A549 (cell line): ENCODE measurements around the gene TMEM179. TPM values are rescaled to one million over a fixed set of nuclear protein-coding genes. Genes with fewer than 3 reads are reported as not detected.

ENCODE experiments used
- ATAC-seq, 2 experiments: fragments of 200-7000 bp in 1 of 2; fragments of >200 bp in 1 of 2; cut with Nextera tagmentation in 1 of 2; cut with Tn5 transposase in 1 of 2; 3 replicates each; pipeline versions ENCODE4 v1.8.0 to v1.9.1; 2018 to 2020; ENCODE audit warnings: mild to moderate bottlenecking in 1 of 2, moderate library complexity in 1 of 2
- CTCF ChIA-PET: fragments of 300-600 bp; sonication (Branson Sonifier 250); formaldehyde crosslinking; extraction: SDS; loops from one replicate; lab custom pipeline; 2021; ENCODE audit warnings: antibody characterized with exemption, inconsistent platforms; lab: Yijun Ruan, JAX
- POLR2A ChIA-PET: fragments of 350-600 bp; formaldehyde crosslinking; extraction: SDS; loops from one replicate; lab custom pipeline; 2021; ENCODE audit warnings: antibody characterized with exemption, inconsistent platforms; lab: Yijun Ruan, JAX
- DNase-seq, 2 experiments: peaks; one replicate each; pipeline versions ENCODE4 v3.0.0 to v3.0.0-alpha.2; 2011 to 2016; ENCODE audit warnings: low read depth in 1 of 2, low spot score in 1 of 2
- FAIRE-seq: peaks from 2 replicates; lab custom pipeline; 2011; peaks lifted over from hg19 to GRCh38; lab: Jason Lieb, UNC
- H3K27ac ChIP-seq, 2 experiments: fragments of >200 bp; sonication (Bioruptor Twin); formaldehyde crosslinking; 3 replicates each; pipeline ENCODE4 v1.5.1; 2016 to 2017
- H3K4me1 ChIP-seq: fragments of >200 bp; sonication (Bioruptor Twin); formaldehyde crosslinking; 3 replicates; pipeline ENCODE4 v1.6.1; 2016
- H3K4me2 ChIP-seq: fragments of >200 bp; sonication (Bioruptor Twin); formaldehyde crosslinking; 3 replicates; pipeline ENCODE4 v1.6.1; 2016
- H3K4me3 ChIP-seq: fragments of >200 bp; sonication (Bioruptor Twin); formaldehyde crosslinking; 3 replicates; pipeline ENCODE4 v1.5.1; 2016
- H3K9me3 ChIP-seq: fragments of >200 bp; sonication (Bioruptor Twin); formaldehyde crosslinking; 3 replicates; pipeline ENCODE4 v1.6.1; 2016
- CBX2 ChIP-seq: fragments of 200-600 bp; sonication (generic); IDR thresholded peaks from 2 replicates; pipeline ENCODE4 v1.6.1; 2016; ENCODE audit warnings: low read depth, mild to moderate bottlenecking, borderline replicate concordance
- CHD2 ChIP-seq: fragments of 150-350 bp; IDR thresholded peaks from 2 replicates; pipeline ENCODE4 v1.6.1; 2014; ENCODE audit warnings: low read length; ENCODE audit not compliant: partially characterized antibody
- CHD4 ChIP-seq: fragments of 200-600 bp; sonication (generic); IDR thresholded peaks from 2 replicates; pipeline ENCODE4 v1.6.1; 2016; ENCODE audit warnings: antibody characterized with exemption, mild to moderate bottlenecking, borderline replicate concordance
- EHF ChIP-seq: fragments of 250-450 bp; sonication (Bioruptor Pico); IDR thresholded peaks from 2 replicates; pipeline ENCODE4 v1.5.0; 2020; ENCODE audit warnings: mild to moderate bottlenecking
- EHMT2 ChIP-seq: fragments of 200-600 bp; sonication (generic); IDR thresholded peaks from 2 replicates; pipeline ENCODE4 v1.6.1; 2016; ENCODE audit warnings: antibody characterized with exemption, low read depth, mild to moderate bottlenecking, moderate library complexity
- ESRRA ChIP-seq: fragments of 150-350 bp; IDR thresholded peaks from 2 replicates; pipeline ENCODE4 v1.6.1; 2014; ENCODE audit warnings: mild to moderate bottlenecking, low read length, borderline replicate concordance
- FOXS1 ChIP-seq: fragments of 250-450 bp; sonication (Bioruptor Pico); IDR thresholded peaks from 2 replicates; pipeline ENCODE4 v1.5.0; 2020; ENCODE audit warnings: mild to moderate bottlenecking, moderate library complexity
- HDAC2 ChIP-seq: fragments of 200-600 bp; sonication (generic); IDR thresholded peaks from 2 replicates; pipeline ENCODE4 v1.6.1; 2016
- HOXA7 ChIP-seq: fragments of 250-450 bp; sonication (Bioruptor Pico); IDR thresholded peaks from 2 replicates; pipeline ENCODE4 v1.5.0; 2020; ENCODE audit warnings: mild to moderate bottlenecking, moderate library complexity
- HOXB13 ChIP-seq: fragments of 250-450 bp; sonication (Bioruptor Pico); IDR thresholded peaks from 2 replicates; pipeline ENCODE4 v1.5.0; 2020; ENCODE audit warnings: low read depth, mild to moderate bottlenecking, moderate library complexity
- JUNB ChIP-seq: fragments of >200 bp; sonication (Bioruptor Twin); formaldehyde crosslinking; IDR thresholded peaks from 2 replicates; pipeline ENCODE4 v1.6.1; 2016
- KDM5A ChIP-seq: fragments of 200-600 bp; sonication (generic); IDR thresholded peaks from 2 replicates; pipeline ENCODE4 v1.6.1; 2016; ENCODE audit warnings: antibody characterized with exemption, mild to moderate bottlenecking
- MAFK ChIP-seq: fragments of 450-650 bp; IDR thresholded peaks from 2 replicates; pipeline ENCODE4 v1.6.1; 2014; ENCODE audit not compliant: partially characterized antibody
- MAZ ChIP-seq: fragments of 150-350 bp; IDR thresholded peaks from 2 replicates; pipeline ENCODE4 v1.6.1; 2014; ENCODE audit warnings: antibody characterized with exemption, low read depth, low read length, borderline replicate concordance
- NFE2L2 ChIP-seq: fragments of 150-350 bp; conservative IDR thresholded peaks from 2 replicates; pipeline ENCODE4 v1.6.1; 2014; ENCODE audit warnings: low read length
- NR3C1 ChIP-seq: fragments of >200 bp; sonication (Bioruptor Twin); formaldehyde crosslinking; IDR thresholded peaks from 3 replicates; pipeline ENCODE4 v1.6.1; 2017
- PHF8 ChIP-seq: fragments of 200-600 bp; sonication (generic); IDR thresholded peaks from 2 replicates; pipeline ENCODE4 v1.6.1; 2016; ENCODE audit warnings: low read depth, mild to moderate bottlenecking, antibody characterized with exemption, moderate library complexity, borderline replicate concordance
- RCOR1 ChIP-seq: fragments of 150-350 bp; IDR thresholded peaks from 2 replicates; pipeline ENCODE4 v1.6.1; 2014; ENCODE audit warnings: antibody characterized with exemption, low read length, low read depth
- SREBF2 ChIP-seq: fragments of 450-650 bp; IDR thresholded peaks from 2 replicates; pipeline ENCODE4 v1.6.1; 2014; ENCODE audit warnings: mild to moderate bottlenecking, moderate library complexity
- TP53 ChIP-seq: fragments of 250-450 bp; sonication (Bioruptor Pico); IDR thresholded peaks from 2 replicates; pipeline ENCODE4 v1.5.0; 2021; ENCODE audit warnings: mild to moderate bottlenecking, moderate library complexity
- ZC3H11A ChIP-seq: fragments of 450-650 bp; IDR thresholded peaks from 2 replicates; pipeline ENCODE4 v1.6.1; 2014; ENCODE audit warnings: antibody characterized with exemption, mild to moderate bottlenecking
- ZFP36 ChIP-seq: fragments of 450-650 bp; IDR thresholded peaks from 2 replicates; pipeline ENCODE4 v1.6.1; 2014; ENCODE audit warnings: borderline replicate concordance; ENCODE audit not compliant: partially characterized antibody
- ZNF302 ChIP-seq: fragments of 250-450 bp; sonication (Bioruptor Pico); IDR thresholded peaks from 2 replicates; pipeline ENCODE4 v1.9.0; 2021; ENCODE audit warnings: inconsistent platforms, mild to moderate bottlenecking, moderate library complexity
- WGBS: methylation state at CpG from one replicate; pipeline ENCODE4 v1.1.6; 2017; ENCODE audit errors: missing lambda C conversion rate; 5-methylcytosine and 5-hydroxymethylcytosine counted together
- polyA plus RNA-seq, 4 experiments: library from polyadenylated mRNA; depleted of rRNA in 3 of 4; stranded (reverse); fragments of >200 nt; fragmentation: RNase III in 1 of 4; extraction: RNeasy Plus Mini Kit Qiagen cat#74134 plus additional on column Dnase treatment in 1 of 4; gene quantifications; 2 replicates in 3 of 4; 3 replicates in 1 of 4; pipeline ENCODE4 v1.2.3, GENCODE V29; 2011 to 2017
- TF ChIP-seq, protein P1 (sequence below): IDR thresholded peaks from 2 replicates; pipeline ENCODE4 v1.6.1; 2012; ENCODE audit warnings: low read depth, borderline replicate concordance
- TF ChIP-seq, protein P2 (sequence below): fragments of 150-350 bp; IDR thresholded peaks from 2 replicates; pipeline ENCODE4 v1.6.1; 2014; ENCODE audit warnings: low read depth, mild to moderate bottlenecking, low read length
- TF ChIP-seq, protein P3 (sequence below): IDR thresholded peaks from 2 replicates; pipeline ENCODE4 v1.6.1; 2012
- TF ChIP-seq, protein P4 (sequence below): fragments of 450-650 bp; IDR thresholded peaks from 2 replicates; pipeline ENCODE4 v1.6.1; 2014; ENCODE audit warnings: antibody characterized with exemption

TMEM179 gene
- polyA plus RNA-seq, 2 of the 4 experiments (the other 2 are of a cell fraction) = 0.63 TPM; not detected in 1

DNA sequence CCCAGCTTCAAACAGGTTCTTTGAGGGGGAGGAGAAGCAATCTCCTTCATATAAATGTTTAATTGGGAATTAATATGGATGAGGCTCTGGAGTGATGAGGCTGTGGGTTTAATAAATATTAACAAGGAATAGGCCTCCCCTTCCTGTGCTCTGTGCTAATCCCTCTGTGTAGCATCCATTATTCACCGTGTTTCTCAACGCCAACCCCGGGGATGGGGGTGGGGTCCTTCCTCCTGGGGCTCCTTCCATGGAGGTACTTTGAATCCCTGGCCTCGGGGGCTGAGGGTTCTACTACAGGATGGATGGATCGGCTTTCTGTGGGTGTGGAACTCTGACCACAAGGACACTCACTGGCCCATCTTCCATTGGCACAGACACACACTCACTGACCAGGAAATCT lies 34.9 kb upstream of the TMEM179 start:
- TF ChIP-seq NFE2L2 (no peak), EHF (CRISPR knock-in tag) (no peak), KDM5A (no peak), SREBF2 (no peak), EHMT2 (no peak), ESRRA (no peak), CBX2 (no peak), ZNF302 (CRISPR knock-in tag) (no peak), PHF8 (no peak)
- H3K9me3 ChIP-seq = no peaks in the 10 kb centered on the region
- DNase-seq (no peak), FAIRE-seq (no peak), ATAC-seq (no peak)
- POLR2A ChIA-PET = no interaction called here
- peaks cover 11% of the 10 kb centered on the region; the same call in 1 of the 3 replicates for H3K4me1 ChIP-seq
- H3K4me2 ChIP-seq = no peak overlapping the region; the same call in 2 of the 3 replicates
- no peak overlapping the region for H3K4me3 ChIP-seq
- 30% methylated on average over 5 of the region's 5 CpGs for WGBS
- H3K27ac ChIP-seq = no peak overlapping the region
- CTCF ChIA-PET = interaction anchor here (0.5 to 6.3 kb wide), 34 partner anchors 12 to 562 kb away, joined by 3 to 45 read pairs (median 4); no protein-coding TSS in a partner anchor

DNA sequence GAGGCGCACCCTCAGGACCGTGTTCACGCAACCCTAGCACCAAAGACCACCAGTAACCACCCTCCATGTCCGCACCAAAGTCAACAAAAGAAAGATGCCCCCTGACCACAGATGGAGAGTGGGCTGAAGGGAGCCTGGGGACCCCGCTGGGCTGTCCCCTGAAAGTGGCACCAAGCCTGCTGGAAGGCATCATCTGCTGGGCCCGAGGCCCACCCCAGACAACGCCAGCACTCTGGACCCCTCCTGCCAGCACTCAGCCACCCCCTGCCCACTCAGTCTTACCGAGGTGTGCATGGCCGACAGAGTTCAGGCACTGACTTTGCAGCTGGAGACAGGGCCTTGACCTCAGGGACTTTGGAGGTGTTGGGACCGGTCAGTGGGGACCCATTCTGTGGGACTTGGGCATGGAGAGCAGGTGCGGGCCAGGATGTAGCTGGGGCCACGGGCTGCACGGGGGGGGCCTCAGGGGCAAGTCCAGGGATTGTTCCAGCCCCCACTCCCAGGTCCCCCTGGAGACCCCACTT lies 34.4 kb upstream of the TMEM179 start:
- Histone ChIP-seq H3K4me3 (no peak overlapping the region), H3K4me2 (no peak overlapping the region), H3K27ac (no peak overlapping the region)
- ATAC-seq (no peak), FAIRE-seq (no peak), DNase-seq (no peak)
- POLR2A ChIA-PET = no interaction called here
- TF ChIP-seq HOXB13 (CRISPR knock-in tag) (no peak), SREBF2 (no peak), ZC3H11A (no peak), NR3C1 (no peak), RCOR1 (no peak), HOXA7 (CRISPR knock-in tag) (no peak), NFE2L2 (no peak), HDAC2 (no peak), MAFK (no peak), MAZ (no peak), ZFP36 (no peak), CHD4 (no peak), JUNB (no peak), TP53 (CRISPR knock-in tag) (no peak), CHD2 (no peak), FOXS1 (no peak)
- TF ChIP-seq, protein P1, sequence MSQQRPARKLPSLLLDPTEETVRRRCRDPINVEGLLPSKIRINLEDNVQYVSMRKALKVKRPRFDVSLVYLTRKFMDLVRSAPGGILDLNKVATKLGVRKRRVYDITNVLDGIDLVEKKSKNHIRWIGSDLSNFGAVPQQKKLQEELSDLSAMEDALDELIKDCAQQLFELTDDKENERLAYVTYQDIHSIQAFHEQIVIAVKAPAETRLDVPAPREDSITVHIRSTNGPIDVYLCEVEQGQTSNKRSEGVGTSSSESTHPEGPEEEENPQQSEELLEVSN = no peak
- TF ChIP-seq, protein P2, sequence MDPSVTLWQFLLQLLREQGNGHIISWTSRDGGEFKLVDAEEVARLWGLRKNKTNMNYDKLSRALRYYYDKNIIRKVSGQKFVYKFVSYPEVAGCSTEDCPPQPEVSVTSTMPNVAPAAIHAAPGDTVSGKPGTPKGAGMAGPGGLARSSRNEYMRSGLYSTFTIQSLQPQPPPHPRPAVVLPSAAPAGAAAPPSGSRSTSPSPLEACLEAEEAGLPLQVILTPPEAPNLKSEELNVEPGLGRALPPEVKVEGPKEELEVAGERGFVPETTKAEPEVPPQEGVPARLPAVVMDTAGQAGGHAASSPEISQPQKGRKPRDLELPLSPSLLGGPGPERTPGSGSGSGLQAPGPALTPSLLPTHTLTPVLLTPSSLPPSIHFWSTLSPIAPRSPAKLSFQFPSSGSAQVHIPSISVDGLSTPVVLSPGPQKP = no peak
- TF ChIP-seq, protein P3, sequence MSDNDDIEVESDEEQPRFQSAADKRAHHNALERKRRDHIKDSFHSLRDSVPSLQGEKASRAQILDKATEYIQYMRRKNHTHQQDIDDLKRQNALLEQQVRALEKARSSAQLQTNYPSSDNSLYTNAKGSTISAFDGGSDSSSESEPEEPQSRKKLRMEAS = no peak
- TF ChIP-seq, protein P4, sequence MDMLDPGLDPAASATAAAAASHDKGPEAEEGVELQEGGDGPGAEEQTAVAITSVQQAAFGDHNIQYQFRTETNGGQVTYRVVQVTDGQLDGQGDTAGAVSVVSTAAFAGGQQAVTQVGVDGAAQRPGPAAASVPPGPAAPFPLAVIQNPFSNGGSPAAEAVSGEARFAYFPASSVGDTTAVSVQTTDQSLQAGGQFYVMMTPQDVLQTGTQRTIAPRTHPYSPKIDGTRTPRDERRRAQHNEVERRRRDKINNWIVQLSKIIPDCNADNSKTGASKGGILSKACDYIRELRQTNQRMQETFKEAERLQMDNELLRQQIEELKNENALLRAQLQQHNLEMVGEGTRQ = no peak
- TF ChIP-seq, all 56 proteins: peak for 0
- CTCF ChIA-PET = interaction anchor here (0.8 to 6.3 kb wide), 16 partner anchors 11 to 562 kb away, joined by 3 to 45 read pairs (median 4); no protein-coding TSS in a partner anchor
- peaks cover 11% of the 10 kb centered on the region; the same call in 1 of the 3 replicates for H3K4me1 ChIP-seq
- WGBS = 48% methylated on average over 6 of the region's 13 CpGs
- no peaks in the 10 kb centered on the region for H3K9me3 ChIP-seq
